GM13977 (cell line): Measurements from ENCODE around the gene RAB25.

Experiments used
- DNase-seq: peaks from one replicate; pipeline ENCODE4 v3.0.0; 2012; ENCODE audit warnings: low spot score
- in situ Hi-C: fragments of 300-500 bp; cut with MboI; formaldehyde crosslinking; loops from one replicate; pipeline ENCODE4 v1.12.0; 2022; ENCODE audit warnings: low sequenced_read_pairs, low pct_unique_long_range_greater_than_20kb, mixed read lengths, inconsistent platforms; ENCODE audit not compliant: unreplicated experiment
- TF ChIP-seq, protein P1 (sequence below): IDR thresholded peaks from 2 replicates; pipeline ENCODE4 v1.5.1; 2012; ENCODE audit warnings: mild to moderate bottlenecking, control low read depth; ENCODE audit not compliant: insufficient read depth; ENCODE audit errors: extremely low read depth, missing control alignments

The RAB25 gene

DNA sequence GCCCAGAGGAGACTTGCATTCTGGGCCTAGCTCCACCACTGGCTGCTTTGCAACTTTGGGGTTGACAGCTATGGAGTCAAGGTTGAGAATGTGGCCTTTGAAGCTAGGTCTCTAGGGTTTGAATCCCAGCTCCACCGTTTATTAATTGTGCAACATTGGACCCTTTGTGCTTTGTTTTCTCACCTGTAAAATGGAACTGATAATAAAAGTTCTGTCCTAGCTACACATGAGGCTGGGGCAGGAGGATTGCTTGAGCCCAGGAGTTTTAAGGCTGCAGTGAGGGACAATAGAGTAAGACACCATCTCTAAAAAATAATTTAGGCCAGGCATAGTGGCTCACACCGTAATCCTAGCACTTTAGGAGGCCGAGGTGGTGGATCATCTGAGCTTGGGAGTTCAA, 38.3 kb downstream of the RAB25 start:
- DNase-seq: no peak
- in situ Hi-C loops: loop anchor here (10.0 kb wide), 1 partner anchor 216 kb away; no protein-coding TSS in a partner anchor

DNA sequence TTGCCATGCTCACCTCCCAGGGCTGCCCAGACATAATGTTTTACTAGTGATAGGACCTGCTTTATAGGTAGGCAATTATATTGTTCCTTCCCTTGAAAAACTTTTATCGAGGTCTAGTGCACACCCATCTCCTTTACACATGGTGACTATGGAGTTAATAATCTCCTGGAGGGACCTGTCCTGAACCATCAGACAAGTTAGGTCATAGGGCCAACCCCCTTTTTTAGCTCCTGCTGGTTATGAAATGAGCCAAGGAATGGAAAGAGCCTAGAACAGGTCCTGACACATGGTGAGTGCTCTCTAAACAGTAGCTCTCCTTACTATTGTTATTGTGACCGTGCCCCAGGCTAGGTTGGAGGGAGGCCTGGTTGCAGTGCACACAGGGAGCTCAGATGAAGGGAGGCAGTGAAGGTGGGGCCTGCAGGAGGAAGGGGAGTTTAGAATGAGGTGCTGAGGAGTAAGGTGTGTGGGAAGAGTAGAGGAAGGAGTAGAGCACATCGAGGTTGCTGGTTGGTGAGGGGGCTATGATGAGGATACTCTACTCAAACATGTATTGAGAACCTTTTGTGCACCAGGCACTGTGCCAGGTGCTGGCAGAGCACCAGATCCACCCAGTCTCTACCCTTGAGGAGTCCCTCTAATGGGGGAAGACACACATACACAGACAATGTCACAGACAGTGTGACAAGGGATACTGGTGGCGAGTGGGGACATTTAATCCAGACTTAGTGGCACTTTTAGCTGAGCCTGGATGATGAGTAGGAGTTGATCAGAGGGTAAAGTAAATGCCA, 39.4 kb downstream of the RAB25 start:
- in situ Hi-C loops: no loop called here
- DNase-seq: no peak
- TF ChIP-seq, protein P1, sequence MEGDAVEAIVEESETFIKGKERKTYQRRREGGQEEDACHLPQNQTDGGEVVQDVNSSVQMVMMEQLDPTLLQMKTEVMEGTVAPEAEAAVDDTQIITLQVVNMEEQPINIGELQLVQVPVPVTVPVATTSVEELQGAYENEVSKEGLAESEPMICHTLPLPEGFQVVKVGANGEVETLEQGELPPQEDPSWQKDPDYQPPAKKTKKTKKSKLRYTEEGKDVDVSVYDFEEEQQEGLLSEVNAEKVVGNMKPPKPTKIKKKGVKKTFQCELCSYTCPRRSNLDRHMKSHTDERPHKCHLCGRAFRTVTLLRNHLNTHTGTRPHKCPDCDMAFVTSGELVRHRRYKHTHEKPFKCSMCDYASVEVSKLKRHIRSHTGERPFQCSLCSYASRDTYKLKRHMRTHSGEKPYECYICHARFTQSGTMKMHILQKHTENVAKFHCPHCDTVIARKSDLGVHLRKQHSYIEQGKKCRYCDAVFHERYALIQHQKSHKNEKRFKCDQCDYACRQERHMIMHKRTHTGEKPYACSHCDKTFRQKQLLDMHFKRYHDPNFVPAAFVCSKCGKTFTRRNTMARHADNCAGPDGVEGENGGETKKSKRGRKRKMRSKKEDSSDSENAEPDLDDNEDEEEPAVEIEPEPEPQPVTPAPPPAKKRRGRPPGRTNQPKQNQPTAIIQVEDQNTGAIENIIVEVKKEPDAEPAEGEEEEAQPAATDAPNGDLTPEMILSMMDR: no peak

More for the DNA sequence above, 38.3 kb downstream of the RAB25 start:
- TF ChIP-seq, protein P1: no peak

DNA sequence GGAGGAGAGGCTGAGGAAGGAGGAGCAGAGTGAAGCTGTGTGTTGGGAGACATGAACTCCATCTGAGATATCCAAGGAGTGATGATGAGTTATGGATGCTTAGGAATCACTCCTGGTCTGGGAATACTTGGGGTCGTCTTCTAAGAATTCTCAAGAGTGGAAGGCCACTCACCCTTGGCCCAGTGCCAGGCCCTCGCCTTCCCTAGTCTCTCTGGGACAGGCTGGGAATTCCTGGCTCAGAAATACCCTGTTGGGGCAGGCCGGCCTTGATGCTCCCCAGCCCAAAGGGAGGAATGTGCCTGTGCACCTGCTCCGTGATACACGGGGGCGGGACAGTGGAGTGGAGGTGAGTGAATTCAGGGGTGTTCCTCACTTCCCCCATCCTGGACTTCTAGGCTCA, 40.9 kb downstream of the RAB25 start:
- no peak for DNase-seq
- TF ChIP-seq, protein P1: no peak
- in situ Hi-C loops: no loop called here

DNA sequence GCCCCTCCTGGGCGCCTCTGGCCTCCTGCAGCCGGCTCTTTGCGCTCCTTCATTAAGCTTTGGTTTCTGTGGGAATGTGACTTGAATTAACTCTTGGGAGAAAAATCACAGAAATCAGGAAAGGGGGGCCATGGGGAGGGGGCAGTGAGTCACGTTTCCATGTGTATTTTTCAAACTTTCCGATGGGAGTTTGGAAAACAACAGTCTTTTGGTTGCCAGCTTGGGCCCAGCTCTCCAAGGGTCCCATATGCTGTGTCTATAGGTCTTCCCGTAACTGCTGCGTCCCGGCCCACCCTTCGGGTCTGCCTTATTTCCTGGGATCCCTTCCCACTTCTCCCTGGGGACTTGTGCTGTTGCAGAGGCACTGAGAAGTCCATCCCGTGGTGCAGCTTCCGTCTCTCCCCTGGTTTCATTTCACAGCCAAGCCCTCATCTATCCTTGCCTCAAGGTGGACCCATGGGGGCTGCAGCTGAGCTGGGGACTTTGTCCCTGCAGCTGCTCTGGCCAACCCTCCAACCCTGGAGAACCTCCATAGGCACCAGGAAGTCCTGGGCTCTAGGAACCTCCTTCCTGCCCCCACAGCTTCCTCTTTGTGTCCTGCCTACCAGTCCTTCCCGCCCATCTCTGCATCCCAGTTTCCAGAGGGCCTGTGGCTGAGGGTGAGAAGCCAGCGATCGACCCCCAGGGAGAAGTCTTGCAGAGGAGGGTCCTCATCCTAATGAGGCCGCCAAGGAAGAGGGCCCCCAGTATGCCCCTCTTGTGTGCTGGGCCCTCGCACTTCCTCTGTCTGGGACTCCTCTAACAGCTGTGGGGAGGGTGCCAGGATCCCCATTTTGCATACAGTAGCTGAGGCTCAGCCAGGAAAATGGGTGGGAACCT, 41.9 kb downstream of the RAB25 start:
- TF ChIP-seq, protein P1: no peak
- no peak for DNase-seq
- in situ Hi-C loops: no loop called here

DNA sequence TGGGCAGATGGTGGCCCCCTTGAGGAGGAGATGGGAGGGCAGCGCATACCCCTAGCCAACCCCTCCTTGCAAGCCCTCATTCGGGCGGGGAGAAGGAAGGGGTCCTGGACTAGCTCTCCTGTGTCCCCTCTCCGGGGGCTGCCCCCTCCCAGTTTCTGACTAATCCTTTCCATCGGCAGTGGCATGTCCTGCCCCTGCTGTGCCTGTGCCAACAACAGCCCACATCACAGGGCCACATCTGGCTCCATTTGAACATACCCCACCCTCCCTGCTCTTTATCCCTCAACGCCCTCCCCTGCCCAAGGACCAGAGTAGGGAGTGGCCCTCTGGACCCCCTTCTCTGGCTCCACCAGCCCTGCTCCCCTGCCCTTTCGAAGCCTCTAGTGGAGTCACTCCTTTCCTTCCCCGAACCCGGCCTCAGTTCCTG, 42.6 kb downstream of the RAB25 start:
- no peak for DNase-seq
- in situ Hi-C loops: no loop called here
- TF ChIP-seq, protein P1: no peak

DNA sequence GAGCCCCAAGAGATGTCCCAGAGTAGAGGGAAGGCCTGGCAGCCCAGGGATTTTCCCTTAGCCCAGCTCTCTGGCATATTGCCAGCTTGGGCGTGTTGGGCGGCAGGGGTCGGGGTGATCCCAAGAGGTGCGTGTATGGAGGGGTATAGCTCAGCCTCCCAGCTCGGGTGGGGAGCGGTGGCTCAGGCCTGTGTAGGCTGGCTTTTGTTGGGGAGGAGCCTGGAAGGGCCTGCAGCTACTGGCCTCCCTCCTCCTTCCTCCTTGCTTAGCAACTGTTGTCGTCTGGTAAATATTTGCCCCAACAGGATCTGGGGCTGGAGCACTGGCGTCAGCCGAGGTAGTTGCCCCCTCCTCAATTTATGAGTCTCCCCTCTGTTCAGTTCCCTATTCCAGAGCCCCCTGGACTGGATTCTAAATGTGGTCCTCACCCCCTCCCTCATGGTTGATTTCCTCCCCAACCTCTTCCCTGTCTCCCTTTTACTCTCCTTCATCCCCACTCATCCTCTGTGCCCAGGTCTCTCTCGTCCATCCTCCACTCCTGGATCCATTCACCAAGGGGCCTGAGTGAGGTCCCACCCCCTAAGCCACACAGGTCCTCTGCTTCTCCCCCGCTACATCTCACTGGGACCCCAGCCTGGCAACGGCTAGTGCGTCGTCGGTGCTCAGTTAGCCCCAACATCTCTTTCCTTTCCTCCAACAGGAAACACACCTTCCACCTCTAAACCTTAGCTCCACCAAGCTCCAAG, 43.3 kb downstream of the RAB25 start:
- in situ Hi-C loops: no loop called here
- TF ChIP-seq, protein P1: no peak
- DNase-seq: peak; percentile 66
